GM12878 (cell line): Measurements from ENCODE around the gene PRKN. TPM values are rescaled to one million over a fixed set of nuclear protein-coding genes. Genes with fewer than 3 reads are reported as not detected.

ENCODE experiments used
- ASH2L ChIP-seq: fragments of 300-600, 200-600 bp; sonication (generic); IDR thresholded peaks from 2 replicates; pipeline ENCODE4 v1.6.1; 2017; ENCODE audit warnings: low read depth, mild to moderate bottlenecking, borderline replicate concordance
- CEBPZ ChIP-seq: fragments of 150-350 bp; IDR thresholded peaks from 2 replicates; pipeline ENCODE4 v1.6.1; 2016; ENCODE audit warnings: low read depth, low read length
- FOXK2 ChIP-seq: fragments of 450-650 bp; IDR thresholded peaks from 2 replicates; pipeline ENCODE4 v1.6.1; 2017; ENCODE audit warnings: mild to moderate bottlenecking, moderate library complexity
- HCFC1 ChIP-seq: fragments of 150-350 bp; IDR thresholded peaks from 2 replicates; pipeline ENCODE4 v1.6.1; 2014; ENCODE audit warnings: low read length
- IRF3 ChIP-seq: fragments of 450-650 bp; IDR thresholded peaks from 2 replicates; pipeline ENCODE4 v1.6.1; 2014; ENCODE audit warnings: mild to moderate bottlenecking
- MAX ChIP-seq: IDR thresholded peaks from 2 replicates; pipeline ENCODE4 v1.6.1; 2012; ENCODE audit warnings: low read depth, low read length, improper control_type of control experiment
- NFYB ChIP-seq: IDR thresholded peaks from 2 replicates; pipeline ENCODE4 v1.6.1; 2011; ENCODE audit warnings: low read depth, mild to moderate bottlenecking, low read length, improper control_type of control experiment, moderate library complexity; ENCODE audit not compliant: insufficient read depth
- SIN3A ChIP-seq: IDR thresholded peaks from 2 replicates; pipeline ENCODE4 v1.6.1; 2012; ENCODE audit warnings: low read depth, low read length, improper control_type of control experiment
- USF2 ChIP-seq: IDR thresholded peaks from 2 replicates; pipeline ENCODE4 v1.6.1; 2011; ENCODE audit warnings: low read depth, low read length, improper control_type of control experiment, borderline replicate concordance
- ZNF384 ChIP-seq: IDR thresholded peaks from 2 replicates; pipeline ENCODE4 v1.6.1; 2012; ENCODE audit warnings: low read depth, mild to moderate bottlenecking, low read length, improper control_type of control experiment, borderline replicate concordance
- polyA plus RNA-seq, 11 experiments: library from polyadenylated mRNA; depleted of rRNA in 4 of 11; unstranded in 6 of 11; stranded (reverse) in 5 of 11; fragments of >200 nt; fragmentation: Nextera tagmentation in 4 of 11; fragmentation: Illumina TruSeq in 1 of 11; extraction: Ambion mirVana in 4 of 11; extraction: Trizol in 1 of 11; gene quantifications; 1 replicate in 1 of 11; 2 replicates in 10 of 11; pipeline versions ENCODE4 v1.2.1 to v1.2.3, GENCODE V29; 2011 to 2016; ENCODE audit warnings: inconsistent platforms in 2 of 11, missing spikeins in 2 of 11, low read depth in 1 of 11
- total RNA-seq, 4 experiments: library from RNA; depleted of rRNA in 3 of 4; stranded (reverse); fragments of >200 nt in 3 of 4; fragmentation: Illumina TruSeq in 1 of 4; extraction: Trizol in 1 of 4; gene quantifications; 2 replicates each; pipeline versions ENCODE4 v1.2.1 to v1.2.3, GENCODE V29; 2013 to 2021

The PRKN gene
- total and polyA plus RNA-seq, 10 of the 15 experiments (the other 5 are each of a cell fraction or from before 2014, with no cell fraction given): 0.06 to 0.09 TPM; not detected in 8

GRCh38 chr6:161745128-161745527, 982.4 kb downstream of the PRKN start (continued):
- TF ChIP-seq CEBPZ (no peak), ZNF384 (no peak), SIN3A (no peak), MAX (no peak), USF2 (no peak), FOXK2 (no peak), ASH2L (no peak), NFYB (no peak), HCFC1 (no peak), IRF3 (no peak)
- TF ChIP-seq, all 136 proteins: peak for 0
